HepG2 (cell line): Measurements from ENCODE around the gene BRD2. TPM values are rescaled to one million over a fixed set of nuclear protein-coding genes. Genes with fewer than 3 reads are reported as not detected.

ENCODE experiments used
- ATF2 ChIP-seq: sonication (generic); formaldehyde crosslinking; IDR thresholded peaks from 2 replicates; pipeline ENCODE4 v1.4.0; 2020; ENCODE audit warnings: missing genetic modification reagents
- EED ChIP-seq: sonication (generic); formaldehyde crosslinking; IDR thresholded peaks from 2 replicates; pipeline ENCODE4 v1.5.0; 2020; ENCODE audit warnings: mild to moderate bottlenecking, missing genetic modification reagents
- ELF1 ChIP-seq: sonication (generic); formaldehyde crosslinking; IDR thresholded peaks from 2 replicates; pipeline ENCODE4 v1.4.0; 2020; ENCODE audit warnings: missing genetic modification reagents
- MNT ChIP-seq: fragments of 450-650 bp; IDR thresholded peaks from 2 replicates; pipeline ENCODE4 v1.6.1; 2016
- NONO ChIP-seq, 2 experiments: fragments of 450-650 bp in 1 of 2; sonication (generic) in 1 of 2; formaldehyde crosslinking in 1 of 2; IDR thresholded peaks in 1 of 2; conservative IDR thresholded peaks in 1 of 2; 2 replicates each; pipeline versions ENCODE4 v1.6.1 to v1.8.0; 2017 to 2022; ENCODE audit warnings: mild to moderate bottlenecking in 1 of 2, missing genetic modification reagents in 1 of 2, moderate library complexity in 1 of 2
- PBX3 ChIP-seq: sonication (generic); formaldehyde crosslinking; IDR thresholded peaks from 2 replicates; pipeline ENCODE4 v1.8.1; 2023; ENCODE audit warnings: missing genetic modification reagents, inconsistent platforms, borderline replicate concordance
- SNAI1 ChIP-seq: sonication (generic); formaldehyde crosslinking; IDR thresholded peaks from 2 replicates; pipeline ENCODE4 v1.5.0; 2020; ENCODE audit warnings: mild to moderate bottlenecking, missing genetic modification reagents, borderline replicate concordance
- SP4 ChIP-seq: sonication (generic); formaldehyde crosslinking; IDR thresholded peaks from 2 replicates; pipeline ENCODE4 v1.8.1; 2023; ENCODE audit warnings: mild to moderate bottlenecking, missing genetic modification reagents
- SYNCRIP ChIP-seq: fragments of 200-400 bp; formaldehyde crosslinking; IDR thresholded peaks from 2 replicates; pipeline ENCODE4 v1.6.1; 2018; ENCODE audit warnings: mild to moderate bottlenecking, low read depth, low read length; ENCODE audit not compliant: insufficient read depth
- THAP11 ChIP-seq: IDR thresholded peaks from 2 replicates; pipeline ENCODE4 v1.6.1; 2016; ENCODE audit warnings: missing biosample characterization, missing genetic modification reagents
- THAP7 ChIP-seq: sonication (generic); formaldehyde crosslinking; IDR thresholded peaks from 2 replicates; pipeline ENCODE4 v1.8.1; 2023; ENCODE audit warnings: mild to moderate bottlenecking, missing genetic modification reagents
- ZC3H4 ChIP-seq: sonication (generic); formaldehyde crosslinking; IDR thresholded peaks from 2 replicates; pipeline ENCODE4 v1.4.0; 2020; ENCODE audit warnings: missing genetic modification reagents, borderline replicate concordance
- ZNF136 ChIP-seq: sonication (generic); formaldehyde crosslinking; IDR thresholded peaks from 2 replicates; pipeline ENCODE4 v1.8.1; 2022; ENCODE audit warnings: low read depth, mild to moderate bottlenecking, moderate library complexity, missing genetic modification reagents
- ZNF225 ChIP-seq: sonication (generic); formaldehyde crosslinking; IDR thresholded peaks from 2 replicates; pipeline ENCODE4 v1.4.0; 2020; ENCODE audit warnings: mild to moderate bottlenecking, missing genetic modification reagents
- ZNF430 ChIP-seq: sonication (generic); formaldehyde crosslinking; IDR thresholded peaks from 2 replicates; pipeline ENCODE4 v1.9.0; 2021; ENCODE audit warnings: mild to moderate bottlenecking, missing genetic modification reagents
- ZNF501 ChIP-seq: sonication (generic); formaldehyde crosslinking; IDR thresholded peaks from 2 replicates; pipeline ENCODE4 v1.5.1; 2020; ENCODE audit warnings: mild to moderate bottlenecking, moderate library complexity, missing genetic modification reagents
- ZNF513 ChIP-seq: sonication (generic); formaldehyde crosslinking; conservative IDR thresholded peaks from 2 replicates; pipeline ENCODE4 v1.5.0; 2020; ENCODE audit warnings: missing genetic modification reagents
- ZNF710 ChIP-seq: sonication (generic); formaldehyde crosslinking; IDR thresholded peaks from 2 replicates; pipeline ENCODE4 v1.5.0; 2020; ENCODE audit warnings: mild to moderate bottlenecking, missing genetic modification reagents, borderline replicate concordance
- ZSCAN22 ChIP-seq: sonication (generic); formaldehyde crosslinking; IDR thresholded peaks from 2 replicates; pipeline ENCODE4 v1.4.0; 2020; ENCODE audit warnings: mild to moderate bottlenecking, missing genetic modification reagents
- polyA plus RNA-seq, 8 experiments: library from polyadenylated mRNA; depleted of rRNA in 3 of 8; stranded (reverse) in 7 of 8; unstranded in 1 of 8; fragments of >200 nt; fragmentation: Illumina TruSeq in 4 of 8; extraction: Trizol in 4 of 8; gene quantifications; 2 replicates each; pipeline versions ENCODE4 v1.2.1 to v1.2.3, GENCODE V29; 2011 to 2016; ENCODE audit warnings: low read depth in 4 of 8, missing spikeins in 1 of 8, mixed read lengths in 1 of 8; ENCODE audit not compliant: insufficient read depth in 1 of 8
- total RNA-seq, 5 experiments: library from RNA; depleted of rRNA; stranded (reverse); fragments of >200 nt; fragmentation: Illumina TruSeq; extraction: Trizol; gene quantifications; 2 replicates each; pipeline ENCODE4 v1.2.3, GENCODE V29; 2016; ENCODE audit warnings: low read depth in 1 of 5

Gene BRD2
- total and polyA plus RNA-seq, 2 of the 13 experiments (the other 11 are each of a cell fraction or from before 2014, with no cell fraction given), result 143 to 202 TPM

GRCh38 chr6:32968867-32969684 lies 682 bp downstream of the BRD2 start (continued):
- TF ChIP-seq ZNF136 (CRISPR knock-in tag), result peak; percentile 31; the same call in 1 of the 2 replicates
- TF ChIP-seq ZNF501 (CRISPR knock-in tag), result peak; percentile 59; the same call in 1 of the 2 replicates
- TF ChIP-seq ZC3H4 (CRISPR knock-in tag), result peak; percentile 96
- no peak; the same call in 1 of the 2 replicates for TF ChIP-seq SP4 (CRISPR knock-in tag)
- no peak for TF ChIP-seq SYNCRIP
- TF ChIP-seq SNAI1 (CRISPR knock-in tag), result peak; percentile 63
- TF ChIP-seq NONO (IDR thresholded peaks at IDR 0.05), result no peak
- no peak; the same call in 1 of the 2 replicates for TF ChIP-seq NONO (CRISPR knock-in tag; conservative IDR thresholded peaks at IDR 0.05)
- TF ChIP-seq ZNF513, result no peak
- TF ChIP-seq THAP11 (CRISPR knock-in tag), result peak; percentile 19; the same call in 1 of the 2 replicates
- peak; percentile 58; the same call in 1 of the 2 replicates for TF ChIP-seq ATF2
- TF ChIP-seq PBX3 (CRISPR knock-in tag), result no peak
- no peak for TF ChIP-seq ELF1 (CRISPR knock-in tag)
- peak; percentile 51; the same call in 1 of the 2 replicates for TF ChIP-seq MNT
- 0 out of 2 replicates have a peak, but pooled peaks have one; percentile 47 for TF ChIP-seq ZNF430
- TF ChIP-seq ZNF225 (CRISPR knock-in tag), result peak; percentile 93; the same call in 1 of the 2 replicates
- TF ChIP-seq ZNF710 (CRISPR knock-in tag), result 0 out of 2 replicates have a peak, but pooled peaks have one; percentile 29
- TF ChIP-seq THAP7 (CRISPR knock-in tag), result no peak
- no peak for TF ChIP-seq ZSCAN22 (CRISPR knock-in tag)
- 0 out of 2 replicates have a peak, but pooled peaks have one; percentile 64 for TF ChIP-seq EED (CRISPR knock-in tag)
